GM21447 (cell line): Measurements from ENCODE around the gene OTUB2.
"Not testable (repeated sequence)": the region's sequence is repeated elsewhere in the genome, so short reads cannot be mapped to it uniquely, and the experiment has no call there.

Experiments used
- ATAC-seq: cut with Tn5 transposase; IDR thresholded peaks from one replicate; pipeline ENCODE4 v1.9.1; 2021; ENCODE audit not compliant: unreplicated experiment

OTUB2 gene

DNA sequence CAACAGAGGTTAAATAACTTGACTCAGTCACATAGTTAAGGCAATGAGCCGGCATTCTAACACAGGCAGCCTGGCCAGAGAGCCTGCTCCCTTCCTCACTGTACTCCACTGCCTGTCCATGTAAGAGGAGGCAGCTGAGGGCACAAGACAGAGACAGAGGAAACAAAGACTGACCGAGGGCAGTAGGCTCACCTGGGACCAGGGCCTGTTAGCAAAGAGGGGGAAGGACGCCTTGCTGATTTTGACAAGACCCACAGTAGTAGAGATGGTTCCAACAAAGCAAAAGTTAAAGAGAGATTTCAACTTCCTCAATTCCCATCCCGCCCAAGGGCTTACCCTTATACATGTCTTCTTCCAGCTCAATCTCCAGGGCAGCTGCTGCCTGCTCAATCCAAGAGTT is 26.5 kb downstream of the OTUB2 start:
- ATAC-seq, result no peak

DNA sequence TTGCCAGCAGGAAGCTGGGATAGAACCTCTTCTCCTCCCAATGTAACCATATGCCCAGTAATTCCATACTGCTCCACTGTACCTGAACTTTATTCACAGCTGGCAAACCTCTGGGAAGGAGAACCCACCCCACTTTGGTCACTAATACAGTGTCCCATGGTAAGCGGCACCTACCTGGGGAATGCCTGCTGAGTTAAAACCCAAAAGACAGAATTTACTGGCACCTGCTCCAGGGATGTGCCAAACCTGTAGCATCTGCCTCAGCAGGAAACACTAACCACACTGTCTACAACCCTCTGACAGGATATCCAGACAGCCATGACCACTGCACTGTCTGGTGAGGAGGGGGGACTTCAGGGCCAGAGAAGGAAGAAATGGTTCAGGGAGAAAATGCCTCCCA is 28.3 kb downstream of the OTUB2 start:
- ATAC-seq, result no peak

DNA sequence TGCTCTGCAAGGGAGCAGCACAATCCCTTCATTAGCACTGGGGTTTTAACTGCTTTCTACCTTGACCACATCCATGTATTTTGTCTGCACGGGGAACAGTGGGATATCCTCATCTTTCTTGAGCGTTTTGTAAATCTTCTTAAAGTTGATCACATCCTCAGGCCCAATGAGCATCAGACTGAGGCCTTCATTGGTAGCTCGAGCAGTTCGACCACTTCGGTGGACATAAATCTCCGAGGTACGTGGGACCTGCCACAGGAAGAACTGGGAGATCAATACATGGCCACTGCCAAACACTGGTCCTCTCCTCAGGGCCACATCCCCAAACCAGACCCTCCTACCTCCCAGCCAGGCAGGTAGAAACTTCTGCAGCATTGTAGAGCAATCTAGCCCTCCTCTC is 28.8 kb downstream of the OTUB2 start:
- ATAC-seq, result no peak

DNA sequence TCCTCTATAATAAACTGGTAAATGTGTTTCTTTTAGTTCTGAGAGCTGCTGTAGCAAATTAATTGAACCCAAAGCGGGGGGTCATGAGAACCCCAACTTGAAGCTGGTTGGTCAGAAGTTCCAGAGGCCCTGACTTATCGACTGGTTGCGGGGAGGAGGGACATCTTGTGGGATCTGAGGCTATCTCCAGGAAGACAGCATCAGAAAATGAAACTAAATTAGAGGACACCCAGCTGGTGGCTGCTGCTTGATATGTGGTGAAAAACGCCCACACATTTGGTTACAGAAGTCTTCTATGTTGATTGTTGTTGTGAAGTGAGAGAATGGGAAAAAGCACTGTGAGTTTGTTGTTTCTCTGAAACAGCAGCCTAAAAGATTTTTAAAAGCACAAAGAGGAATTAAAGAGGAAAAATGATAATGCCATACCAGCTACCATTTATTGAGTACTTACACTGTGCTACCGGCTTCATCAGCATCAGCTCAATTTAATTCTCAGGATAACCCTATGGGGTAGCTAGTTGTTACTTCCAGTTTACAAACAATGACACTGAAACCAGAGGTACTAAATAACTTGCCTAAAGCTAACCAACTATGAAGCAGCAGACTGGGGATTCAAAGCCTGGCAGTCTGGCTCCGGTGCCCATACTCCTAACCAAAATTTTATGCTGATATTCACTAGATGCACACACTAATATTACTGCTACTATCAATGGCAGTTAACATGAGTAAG is 30.6 kb downstream of the OTUB2 start:
- ATAC-seq, result peak; percentile 75

DNA sequence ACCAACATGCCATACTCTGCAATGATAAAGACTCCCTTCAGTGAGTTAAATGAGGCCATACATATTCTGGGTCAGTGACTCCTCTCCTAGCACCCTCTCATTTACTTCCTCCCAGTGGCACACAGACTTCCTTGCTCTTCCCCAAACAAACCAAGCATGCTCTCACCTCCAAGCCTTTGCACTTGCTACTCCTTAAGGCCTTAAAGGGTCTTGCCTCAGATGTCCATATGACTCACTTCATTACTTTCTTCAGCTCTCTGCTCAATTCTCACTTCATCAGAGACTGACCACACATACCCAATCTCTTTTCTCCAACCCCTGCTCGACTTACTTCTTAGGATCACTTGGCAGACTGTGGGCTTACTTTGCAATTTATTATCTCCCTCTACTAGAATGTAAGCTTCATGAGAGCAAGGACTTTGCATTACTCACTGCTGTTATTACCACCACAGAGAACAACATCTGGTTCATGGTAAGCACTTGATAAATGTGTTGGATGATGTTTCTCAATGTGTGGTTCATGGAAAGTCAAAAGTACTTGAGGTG is 32.1 kb downstream of the OTUB2 start:
- no peak for ATAC-seq

DNA sequence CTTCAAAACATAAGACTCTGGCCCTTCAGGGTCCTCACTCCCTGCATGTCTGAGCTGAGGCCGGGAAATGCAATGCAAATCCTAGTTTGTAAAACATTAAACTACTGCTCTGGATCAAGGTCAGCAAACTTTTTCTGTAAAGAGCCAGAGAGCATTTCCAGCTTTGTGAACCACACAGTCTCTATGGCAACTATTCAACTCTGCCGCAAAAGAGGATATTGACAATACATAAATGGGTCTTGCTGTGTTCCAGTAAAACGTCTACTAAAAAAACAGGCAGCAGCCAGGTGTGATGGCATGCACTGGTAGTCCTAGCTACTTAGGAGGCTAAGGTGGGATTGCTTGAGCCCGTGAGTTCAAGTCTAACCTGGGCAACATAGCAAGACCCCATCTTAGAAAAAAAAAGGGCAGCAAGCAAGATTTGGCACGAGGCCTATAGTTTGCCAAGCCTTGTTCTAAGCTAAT is 32.6 kb downstream of the OTUB2 start:
- no peak for ATAC-seq

DNA sequence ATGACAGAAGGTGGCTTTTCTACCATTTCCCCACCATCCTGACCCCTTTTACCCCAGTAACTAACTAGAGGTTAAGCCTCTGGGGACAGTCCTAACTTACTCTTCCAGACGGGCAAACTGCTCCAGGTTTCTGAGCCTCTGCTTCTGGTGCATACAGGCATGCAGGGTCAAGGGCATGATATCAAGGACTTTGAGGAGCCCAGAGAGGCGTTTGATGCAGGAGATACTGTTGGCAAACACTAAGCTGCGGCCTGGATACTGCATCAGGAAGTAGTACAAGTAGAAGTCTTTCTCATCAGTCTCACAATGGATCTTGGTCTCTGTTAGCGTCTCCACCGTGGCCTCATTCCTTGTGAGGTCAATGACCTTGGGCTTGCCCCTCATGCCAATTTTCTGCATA is 33.9 kb downstream of the OTUB2 start:
- no peak for ATAC-seq

DNA sequence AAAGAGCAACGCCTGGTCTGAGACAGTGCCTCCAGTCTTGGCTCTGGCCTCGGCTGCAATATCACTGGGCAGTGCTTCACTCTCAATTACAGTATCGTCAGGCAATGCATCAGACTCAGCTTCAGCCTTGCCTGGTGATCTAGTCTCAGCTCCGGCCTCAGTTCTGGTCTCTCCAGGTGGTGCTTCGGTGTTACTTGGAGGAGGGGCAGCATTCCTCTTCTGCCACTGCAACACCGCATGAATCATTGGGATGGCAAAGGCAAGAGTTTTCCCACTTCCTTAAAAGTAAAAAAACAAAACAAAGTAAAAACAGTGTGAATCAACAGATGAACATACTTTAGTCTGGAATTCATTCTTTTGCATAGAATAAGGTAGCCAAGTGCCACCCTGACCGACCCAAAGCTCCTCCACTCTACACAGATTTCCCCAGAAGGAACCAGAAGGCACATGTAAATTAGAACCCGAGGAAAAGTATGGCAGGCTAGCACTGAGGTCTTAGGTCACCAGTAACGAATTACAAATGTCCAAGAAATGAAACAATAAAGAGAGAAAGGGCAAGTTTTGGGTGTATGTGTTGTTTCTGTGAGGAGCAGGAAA is 36.3 kb downstream of the OTUB2 start:
- no peak for ATAC-seq

DNA sequence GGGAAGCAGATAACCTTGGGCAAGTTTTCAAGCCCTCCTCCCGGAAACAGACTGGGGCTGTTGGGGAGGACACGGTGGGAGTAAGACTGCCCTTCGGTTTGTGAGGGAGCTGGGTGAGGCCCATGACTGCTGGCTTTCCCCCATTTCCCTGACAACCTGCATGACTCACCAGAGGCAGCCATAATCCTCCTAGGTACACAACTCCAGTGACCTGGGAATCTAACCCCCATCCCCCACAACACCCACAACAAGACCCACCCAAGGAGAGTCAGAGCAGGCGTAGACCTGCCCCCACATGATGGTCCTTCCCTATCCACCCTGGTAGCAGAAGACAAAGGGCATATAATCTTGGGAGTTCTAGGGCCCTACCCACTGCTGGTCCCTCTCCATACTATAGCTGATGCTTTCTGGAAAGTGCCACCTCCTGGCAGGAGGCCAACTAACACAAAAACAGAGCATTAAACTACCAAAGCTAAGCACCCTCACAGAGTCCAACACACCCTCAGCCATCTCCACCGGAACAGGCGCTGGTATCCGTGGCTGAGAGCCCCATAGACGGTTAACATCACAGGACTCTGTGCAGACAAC is 40.0 kb downstream of the OTUB2 start:
- ATAC-seq, result no peak

DNA sequence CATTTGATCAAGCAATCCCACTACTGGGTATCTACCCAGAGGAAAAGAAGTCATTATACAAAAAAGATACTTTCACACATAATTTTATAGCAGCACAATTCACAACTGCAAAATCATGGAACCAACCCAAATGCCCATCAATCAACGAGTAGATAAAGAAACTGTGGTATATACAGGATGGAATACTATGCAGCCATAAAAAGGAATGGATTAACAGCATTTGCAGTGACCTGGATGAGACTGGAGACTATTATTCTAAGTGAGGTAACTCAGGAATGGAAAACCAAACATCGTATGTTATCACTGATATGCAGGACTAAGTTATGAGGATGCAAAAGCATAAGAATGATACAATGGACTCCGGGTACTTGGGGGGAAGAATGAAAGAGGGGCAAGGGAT is 45.9 kb downstream of the OTUB2 start:
- ATAC-seq, result not testable (repeated sequence)

DNA sequence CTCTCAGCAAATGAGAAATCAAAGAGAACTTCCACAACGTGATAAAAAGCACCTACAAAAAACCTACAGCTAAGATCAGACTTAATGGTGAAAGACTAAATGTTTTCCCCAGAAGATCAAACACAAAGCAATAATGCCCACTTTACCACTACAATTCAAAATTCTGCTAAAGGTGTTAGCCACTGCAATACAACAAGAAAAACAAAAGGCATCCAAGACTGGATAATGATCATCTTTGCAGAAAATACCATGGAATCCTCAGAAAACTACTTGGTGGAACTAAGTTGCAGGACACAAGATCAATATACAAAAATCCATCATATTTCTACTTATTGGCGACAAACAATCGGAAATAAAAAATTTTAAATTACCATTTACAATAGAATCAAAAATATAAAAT is 48.4 kb downstream of the OTUB2 start:
- ATAC-seq, result no peak

DNA sequence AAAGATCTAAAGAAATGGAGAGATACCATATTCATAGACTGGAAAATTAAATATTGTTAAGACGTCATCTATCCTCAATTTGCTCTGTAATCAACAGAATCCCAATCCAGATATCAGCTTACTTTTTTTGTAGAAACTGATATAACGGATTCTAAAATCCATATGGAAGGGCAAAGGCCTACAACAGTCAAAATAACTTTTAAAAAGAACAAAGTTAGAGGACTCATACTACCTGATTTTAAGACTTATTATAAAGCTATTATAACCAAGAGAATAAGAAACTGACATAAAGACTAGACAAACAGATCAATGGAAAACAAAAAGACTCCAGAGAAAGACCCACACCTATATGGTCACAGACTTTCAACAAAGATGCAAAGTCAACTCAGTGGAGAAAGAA is 48.9 kb downstream of the OTUB2 start:
- no peak for ATAC-seq

DNA sequence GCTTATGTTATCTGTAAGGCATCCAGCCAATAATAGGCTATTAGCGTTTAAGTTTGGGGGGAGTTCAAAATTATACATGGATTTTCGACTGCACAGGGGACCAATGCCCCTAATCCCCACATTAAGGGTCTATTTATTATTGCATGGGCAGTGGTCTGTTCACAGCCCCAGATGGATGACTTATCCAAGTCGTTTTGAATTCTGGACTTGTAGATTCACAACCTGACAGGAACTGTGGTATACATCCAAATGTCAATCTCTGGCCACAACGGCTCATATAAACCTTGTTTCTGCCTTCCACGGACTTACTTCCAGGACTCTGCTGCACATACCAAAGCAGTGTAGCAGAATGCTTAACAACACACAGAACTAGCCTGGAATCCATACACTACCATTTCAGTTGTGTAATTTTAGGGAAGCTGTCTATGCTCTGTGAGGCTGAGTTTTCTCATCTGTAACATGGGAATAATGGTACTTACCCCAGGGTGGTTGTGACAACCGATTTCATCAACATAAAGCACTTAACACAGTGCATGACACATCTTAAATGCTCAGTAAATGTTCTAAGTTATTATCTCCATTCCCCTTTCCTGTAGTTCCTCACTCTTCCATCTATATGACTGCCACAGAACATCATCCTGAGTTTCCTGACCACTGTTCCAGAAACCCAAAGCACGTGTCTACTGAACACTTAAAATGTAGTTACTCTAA is 51.1 kb downstream of the OTUB2 start:
- no peak for ATAC-seq

DNA sequence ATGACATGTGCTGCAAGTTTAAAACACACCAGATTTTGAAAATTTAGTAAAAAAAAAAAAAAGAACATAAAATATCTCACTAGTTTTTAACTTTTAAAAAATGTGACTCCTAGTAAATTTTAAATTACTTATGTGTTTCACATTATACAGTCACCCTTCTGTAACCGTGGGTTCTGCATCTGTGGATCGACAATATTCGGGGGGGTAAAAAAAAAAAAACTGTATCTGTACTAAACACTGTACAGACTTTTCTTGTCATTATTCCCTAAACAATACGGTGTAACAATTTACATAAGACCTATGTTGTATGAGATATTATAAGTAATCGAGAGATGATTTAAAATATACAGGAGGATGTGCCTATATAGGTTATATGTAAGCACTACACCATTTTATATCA is 51.7 kb downstream of the OTUB2 start:
- ATAC-seq, result no peak

DNA sequence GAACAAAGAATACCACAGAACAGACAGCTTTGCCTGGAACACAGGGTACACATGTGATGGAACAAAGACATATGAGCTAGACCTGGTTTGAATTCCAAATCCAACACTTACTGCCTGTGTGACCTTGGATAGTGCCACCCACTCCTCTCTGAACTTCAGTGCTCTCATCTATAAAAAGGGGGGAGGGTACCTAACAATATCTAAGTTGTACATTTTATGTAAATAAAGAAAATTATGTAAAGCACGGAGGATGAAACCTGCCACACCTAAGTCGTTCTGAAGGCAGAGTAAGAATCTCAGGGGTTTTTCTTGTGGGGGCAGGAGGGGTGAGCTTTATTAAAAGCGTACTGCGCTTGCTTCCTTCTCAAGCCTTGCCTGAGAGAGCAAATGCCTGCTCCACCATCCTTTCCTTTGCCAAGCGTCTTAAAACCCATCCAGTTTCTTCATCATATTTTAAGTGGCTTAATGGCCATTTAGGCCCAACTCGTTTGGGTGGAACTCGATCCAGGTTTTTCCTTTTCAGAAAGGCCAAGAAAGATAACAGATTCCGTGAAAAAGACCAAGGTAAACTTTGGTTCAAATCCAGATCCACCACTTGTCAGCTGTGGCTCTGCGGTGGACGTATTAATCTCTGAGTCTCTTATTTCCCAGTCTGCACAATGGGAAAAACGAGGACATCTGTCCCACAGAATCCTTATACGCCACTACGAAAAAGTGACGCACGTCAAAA is 53.9 kb downstream of the OTUB2 start:
- ATAC-seq, result no peak

DNA sequence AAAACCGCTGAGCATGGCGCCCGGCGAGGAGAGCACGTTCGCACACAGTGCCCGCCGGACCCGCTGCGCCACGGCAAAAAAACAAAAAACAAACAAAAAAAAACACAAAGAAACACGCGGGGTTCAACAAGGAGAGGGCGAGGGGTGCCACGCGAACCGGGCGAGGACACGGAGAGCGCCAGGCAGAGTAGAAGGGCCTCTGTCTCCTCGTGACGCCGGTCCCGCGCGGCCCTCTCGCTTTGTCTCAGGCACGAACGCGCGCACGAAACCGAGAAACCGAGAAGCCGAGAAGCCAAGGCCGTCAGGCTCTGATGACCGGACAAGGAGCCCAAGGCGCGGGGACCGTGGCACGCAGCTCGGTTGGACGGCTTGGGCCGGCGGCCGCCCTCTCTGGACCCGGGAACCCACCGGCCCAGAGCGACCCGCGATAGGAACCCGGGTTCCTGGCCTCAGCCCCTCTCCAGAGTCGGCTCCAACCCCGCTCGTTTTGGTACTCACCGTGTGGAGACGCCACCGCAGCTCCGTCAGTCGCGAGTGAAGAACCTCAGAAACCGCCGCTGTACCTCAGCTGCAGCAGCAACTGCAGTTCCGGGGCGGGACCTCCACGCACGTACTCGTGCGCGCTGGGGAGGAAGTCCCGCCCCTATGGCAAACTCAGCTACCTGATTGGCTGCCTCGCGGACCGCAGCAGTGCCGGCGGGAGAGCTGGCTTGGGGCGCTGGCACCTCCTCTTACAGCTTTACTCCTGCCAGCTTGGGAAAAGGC is 54.7 kb downstream of the OTUB2 start, which contains the start of the genes DDX24 and IFI27L1:
TSS of gene DDX24 (minus strand) at position 582 of the 765 bp plus-strand sequence. CDS start 1,460 bp downstream, outside the sequence.
TSS of gene IFI27L1 (plus strand) at position 690 of the 765 bp plus-strand sequence. CDS start 15,628 bp downstream, outside the sequence.
- ATAC-seq, result peak; percentile 97

DNA sequence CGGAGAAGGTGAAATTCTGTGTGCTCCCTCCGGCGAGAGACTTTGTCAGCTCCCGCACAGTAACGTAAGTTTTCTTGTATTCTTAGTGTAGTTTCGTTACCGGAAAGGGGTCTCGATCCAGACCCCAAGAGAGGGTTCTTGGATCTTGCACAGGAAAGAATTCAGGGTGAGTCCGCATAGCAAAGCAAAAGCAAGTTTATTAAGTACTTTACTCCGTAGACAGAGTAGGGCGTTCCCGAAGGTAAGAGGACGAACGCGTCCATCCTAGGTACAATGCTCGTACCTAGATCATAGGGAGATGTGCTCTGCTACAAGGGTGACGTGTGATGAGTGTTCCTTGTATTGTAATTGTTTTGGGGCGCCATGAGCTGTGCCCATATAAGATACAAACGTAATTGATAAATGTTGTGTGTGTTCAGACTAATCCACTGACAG is 55.3 kb downstream of the OTUB2 start:
- peak; percentile 26 for ATAC-seq

DNA sequence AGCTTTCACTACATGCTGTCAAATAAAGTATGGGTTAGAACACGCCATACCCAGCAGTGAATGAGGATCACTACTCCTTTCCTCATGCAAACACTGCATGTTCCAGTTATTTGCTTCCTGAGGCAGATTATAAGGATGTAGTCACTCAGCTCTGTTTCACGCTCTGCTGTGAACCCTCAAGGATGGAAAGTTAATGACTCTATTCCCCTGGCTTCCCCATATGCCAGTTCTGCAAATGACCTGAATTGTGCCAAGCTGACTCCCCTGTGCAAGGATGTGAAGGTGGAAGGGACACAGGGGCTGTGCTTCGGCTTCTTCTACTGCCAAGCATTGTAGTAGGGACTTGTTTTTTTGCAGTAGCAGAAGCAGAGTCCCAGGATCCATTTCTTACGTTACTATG is 61.8 kb downstream of the OTUB2 start:
- no peak for ATAC-seq

DNA sequence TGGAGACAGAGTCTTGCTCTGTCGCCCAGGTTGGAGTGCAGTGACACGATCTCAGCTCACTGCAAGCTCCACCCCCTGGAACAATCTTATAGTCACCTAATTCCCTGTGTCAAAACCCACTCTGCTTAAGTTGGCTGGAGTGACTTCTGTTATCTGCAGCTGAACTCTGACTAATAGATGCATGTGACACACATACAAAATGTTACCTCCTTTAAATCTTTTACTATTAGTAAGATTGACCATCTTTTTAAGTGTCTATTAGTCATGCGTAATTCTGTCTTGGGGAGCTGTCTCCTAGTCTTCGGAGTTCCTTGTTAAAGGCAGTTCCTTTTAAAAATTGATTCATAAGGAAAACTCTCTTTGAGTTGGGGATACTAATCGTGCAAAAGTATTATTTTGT is 62.4 kb downstream of the OTUB2 start:
- no peak for ATAC-seq

DNA sequence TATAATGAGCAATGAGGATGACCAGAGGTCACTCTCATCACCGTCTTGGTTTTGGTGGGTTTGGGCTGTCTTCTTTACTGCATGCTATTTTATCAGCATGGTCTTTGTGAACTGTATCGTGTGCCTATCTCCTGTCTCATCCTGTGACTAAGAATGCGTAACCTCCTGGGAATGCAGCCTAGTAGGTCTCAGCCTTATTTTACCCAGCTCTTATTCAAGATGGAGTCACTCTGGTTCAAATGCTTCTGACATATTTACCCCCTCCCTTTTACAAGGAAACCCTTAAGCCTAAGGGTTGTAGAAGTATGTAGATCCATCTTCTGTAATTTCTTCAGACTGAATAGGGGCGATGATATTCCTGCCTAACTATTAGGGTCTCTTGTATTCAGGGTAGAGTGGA is 63.3 kb downstream of the OTUB2 start:
- no peak for ATAC-seq
